Lower leg skin (tissue), 4 donors: ENCODE data around the gene ASF1B. TPM values are rescaled to one million over a fixed set of nuclear protein-coding genes. Genes with fewer than 3 reads are reported as not detected.

Experiments
- DNase-seq, 2 donors: peaks; one replicate each; pipeline ENCODE4 v3.0.0-alpha.2; 2019; ENCODE audit warnings: low spot score in 2 of 2
- H3K4me3 ChIP-seq: fragments of 200-600 bp; sonication (generic); 2 replicates; pipeline ENCODE4 v1.5.1; 2017; ENCODE audit warnings: mild to moderate bottlenecking, low read depth; ENCODE audit not compliant: poor library complexity, severe bottlenecking
- POLR2A ChIP-seq, 2 donors: fragments of 450-650 bp; IDR thresholded peaks; one replicate each; pipeline ENCODE4 v1.6.1; 2016 to 2017; ENCODE audit warnings: antibody characterized with exemption in 2 of 2, mild to moderate bottlenecking in 1 of 2, moderate library complexity in 1 of 2
- WGBS, 2 donors: methylation state at CpG; one replicate each; pipeline ENCODE4 v1.1.5; 2018; 5-methylcytosine and 5-hydroxymethylcytosine counted together
- intact Hi-C: fragments of 100-400 bp; cut with DNase I; formaldehyde crosslinking; loops from one replicate; pipeline ENCODE4 v1.15.0; 2023; ENCODE audit warnings: low total_unique reads
- total RNA-seq, 4 donors: library from RNA; depleted of rRNA; stranded (reverse); fragments of >200 nt; gene quantifications; one replicate each; pipeline ENCODE4 v1.1.0, GENCODE V29; 2016
- TF ChIP-seq, protein P1 (sequence below), 3 donors: fragments of 450-650 bp; IDR thresholded peaks; one replicate each; pipeline ENCODE4 v1.5.1; 2016; ENCODE audit warnings: antibody characterized with exemption in 3 of 3, mild to moderate bottlenecking in 3 of 3, moderate library complexity in 2 of 3

The ASF1B gene
- total RNA-seq, 4 donors from 2014 or later: 1.6 to 3.2 (median 2.3) TPM; not detected in 1

DNA sequence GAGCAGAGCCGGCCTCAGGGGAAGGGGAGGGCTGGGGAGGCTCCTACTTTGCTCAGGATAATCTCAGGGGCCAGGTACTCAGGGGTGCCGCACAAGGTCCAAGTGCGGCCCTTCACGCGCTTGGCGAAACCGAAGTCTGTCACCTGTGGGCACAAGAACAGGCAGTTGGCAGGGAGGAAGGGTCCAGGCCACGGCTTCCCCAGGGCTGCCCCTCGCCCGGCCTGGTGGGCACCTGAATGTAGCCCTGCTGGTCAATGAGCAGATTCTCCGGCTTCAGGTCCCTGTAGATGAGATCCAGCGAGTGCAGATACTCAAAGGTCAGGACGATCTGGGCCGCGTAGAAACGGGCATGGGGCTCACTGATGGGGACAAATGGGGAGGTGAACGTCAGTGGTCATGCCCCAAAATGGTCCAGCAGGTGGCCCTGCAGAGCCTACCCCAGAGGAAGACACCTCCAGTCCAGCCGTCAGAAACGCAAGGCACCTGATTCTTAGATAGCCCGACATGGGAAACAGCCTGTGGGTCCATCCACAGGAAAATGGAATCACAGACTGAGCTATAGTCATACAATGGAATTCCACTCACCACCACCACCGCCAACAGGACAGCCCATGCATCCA lies 38.7 kb downstream of the ASF1B start:
- no peak for DNase-seq
- no peak overlapping the region for H3K4me3 ChIP-seq
- TF ChIP-seq, protein P1, sequence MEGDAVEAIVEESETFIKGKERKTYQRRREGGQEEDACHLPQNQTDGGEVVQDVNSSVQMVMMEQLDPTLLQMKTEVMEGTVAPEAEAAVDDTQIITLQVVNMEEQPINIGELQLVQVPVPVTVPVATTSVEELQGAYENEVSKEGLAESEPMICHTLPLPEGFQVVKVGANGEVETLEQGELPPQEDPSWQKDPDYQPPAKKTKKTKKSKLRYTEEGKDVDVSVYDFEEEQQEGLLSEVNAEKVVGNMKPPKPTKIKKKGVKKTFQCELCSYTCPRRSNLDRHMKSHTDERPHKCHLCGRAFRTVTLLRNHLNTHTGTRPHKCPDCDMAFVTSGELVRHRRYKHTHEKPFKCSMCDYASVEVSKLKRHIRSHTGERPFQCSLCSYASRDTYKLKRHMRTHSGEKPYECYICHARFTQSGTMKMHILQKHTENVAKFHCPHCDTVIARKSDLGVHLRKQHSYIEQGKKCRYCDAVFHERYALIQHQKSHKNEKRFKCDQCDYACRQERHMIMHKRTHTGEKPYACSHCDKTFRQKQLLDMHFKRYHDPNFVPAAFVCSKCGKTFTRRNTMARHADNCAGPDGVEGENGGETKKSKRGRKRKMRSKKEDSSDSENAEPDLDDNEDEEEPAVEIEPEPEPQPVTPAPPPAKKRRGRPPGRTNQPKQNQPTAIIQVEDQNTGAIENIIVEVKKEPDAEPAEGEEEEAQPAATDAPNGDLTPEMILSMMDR (IDR thresholded peaks at IDR 0.05): no peak
- TF ChIP-seq POLR2A (IDR thresholded peaks at IDR 0.05): no peak
- intact Hi-C loops: no loop called here
- 84 to 87% methylated on average over 21 of the region's 21 CpGs for WGBS, 2 donors

GRCh38 chr19:14096272-14096992 lies 40.0 kb downstream of the ASF1B start:
- 89 to 92% methylated on average over 11 of the region's 11 CpGs for WGBS, 2 donors
- TF ChIP-seq POLR2A (IDR thresholded peaks at IDR 0.05): no peak
- TF ChIP-seq, protein P1 (IDR thresholded peaks at IDR 0.05): no peak
- intact Hi-C loops: no loop called here
- H3K4me3 ChIP-seq: no peak overlapping the region
- DNase-seq: no peak

DNA sequence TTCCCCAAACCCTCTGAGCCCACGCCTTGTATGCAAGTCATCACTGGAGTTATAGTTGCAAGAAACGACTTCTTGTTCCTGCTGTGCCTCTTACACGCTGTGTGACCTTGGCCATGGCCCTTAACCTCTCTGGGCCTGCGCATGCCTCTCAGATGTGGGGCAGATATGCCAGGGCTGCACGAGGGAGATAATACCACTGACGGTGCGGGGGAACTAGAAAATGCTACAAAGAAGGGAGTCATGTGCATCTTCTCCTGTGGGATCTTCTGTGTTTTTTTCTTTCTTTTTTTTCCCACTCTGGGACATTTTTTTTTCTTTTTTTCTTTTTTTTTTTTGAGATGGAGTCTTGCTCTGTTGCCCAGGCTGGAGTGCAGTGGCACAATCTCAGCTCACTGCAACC lies 41.5 kb downstream of the ASF1B start:
- H3K4me3 ChIP-seq: no peak overlapping the region
- TF ChIP-seq, protein P1 (IDR thresholded peaks at IDR 0.05): no peak
- no peak for TF ChIP-seq POLR2A (IDR thresholded peaks at IDR 0.05)
- DNase-seq: no peak
- WGBS, 2 donors: 82 to 90% methylated on average over 7 of the region's 7 CpGs
- intact Hi-C loops: no loop called here

DNA sequence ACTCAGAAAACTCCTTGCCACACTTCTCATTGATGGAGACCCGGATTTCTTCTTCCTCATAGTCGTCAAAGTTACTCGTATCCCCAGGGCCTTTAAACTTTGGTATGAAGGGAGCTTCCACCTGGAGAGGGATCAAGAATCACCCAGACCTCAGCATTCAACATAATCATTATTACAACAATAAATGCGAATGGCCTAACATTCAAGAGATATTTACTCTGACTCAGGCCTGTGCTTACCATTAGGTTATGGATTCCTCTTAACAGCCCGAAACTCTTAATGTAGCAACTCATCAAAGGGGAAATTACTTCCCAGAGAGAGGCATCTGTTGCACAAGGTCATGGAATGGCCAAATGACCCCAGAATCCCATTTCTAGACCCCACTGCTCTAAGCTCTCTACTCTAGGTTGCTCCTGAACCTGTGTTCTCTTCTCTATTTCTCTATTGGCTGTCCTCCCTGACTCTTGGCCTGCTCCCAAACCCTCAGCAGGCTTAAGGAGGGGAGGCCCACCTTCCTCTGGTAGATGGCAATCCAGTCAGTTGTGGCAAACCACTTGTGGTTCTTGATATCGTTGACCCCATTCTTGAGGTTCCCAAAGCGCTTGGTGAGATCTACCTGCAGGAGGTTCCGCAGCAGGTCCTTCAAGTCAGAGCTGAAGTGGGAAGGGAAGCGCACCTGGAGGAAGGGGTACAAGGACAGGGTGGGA lies 43.1 kb downstream of the ASF1B start:
- intact Hi-C loops: no loop called here
- WGBS, 2 donors: 95 to 96% methylated on average over 9 of the region's 9 CpGs
- DNase-seq: no peak
- H3K4me3 ChIP-seq: no peak overlapping the region
- no peak for TF ChIP-seq POLR2A (IDR thresholded peaks at IDR 0.05)
- TF ChIP-seq, protein P1 (IDR thresholded peaks at IDR 0.05): no peak

DNA sequence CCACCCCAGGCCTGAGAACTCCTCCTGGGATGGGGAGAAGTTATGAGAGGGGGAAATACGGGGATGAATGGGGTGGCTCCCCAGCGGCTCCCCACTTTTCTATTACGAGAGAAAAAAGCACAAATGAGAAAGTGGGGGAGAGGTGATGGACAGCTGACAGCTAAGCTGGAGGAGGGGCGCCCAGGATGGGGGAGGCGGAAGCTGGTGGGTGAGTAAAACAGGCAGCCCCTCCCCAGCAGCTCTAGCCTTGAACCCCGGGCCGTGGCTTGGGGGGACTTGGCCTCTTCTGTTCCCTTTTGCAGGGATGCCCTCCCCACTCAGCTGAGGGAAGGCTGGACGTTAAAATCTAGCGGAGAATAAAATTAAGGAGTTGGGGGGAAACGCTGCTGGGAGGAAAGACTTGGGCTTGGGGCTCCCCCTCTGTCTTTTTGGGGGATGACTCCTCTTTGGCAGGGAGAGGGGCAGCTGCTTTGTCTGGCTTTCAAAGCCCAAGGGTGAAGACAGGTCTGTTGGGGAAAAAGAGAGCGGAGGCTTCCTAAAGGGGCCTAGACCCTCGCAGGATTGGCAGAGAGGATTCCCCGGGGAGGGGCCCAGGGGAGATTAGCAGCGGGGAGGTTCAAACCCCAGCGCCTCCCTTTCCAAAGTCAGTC lies 44.5 kb downstream of the ASF1B start:
- intact Hi-C loops: no loop called here
- no peak for DNase-seq
- TF ChIP-seq, protein P1 (IDR thresholded peaks at IDR 0.05): no peak
- TF ChIP-seq POLR2A (IDR thresholded peaks at IDR 0.05): no peak
- WGBS, 2 donors: 13 to 15% methylated on average over 15 of the region's 15 CpGs
- H3K4me3 ChIP-seq: no peak overlapping the region
